Hepatic stellate cell (primary cell): Measurements from ENCODE around the gene TRIM5.
"Not testable (repeated sequence)": the region's sequence is repeated elsewhere in the genome, so short reads cannot be mapped to it uniquely, and the experiment has no call there.

ENCODE experiments used
- DNase-seq: peaks from one replicate; pipeline ENCODE4 v3.0.0; 2011; ENCODE audit warnings: low spot score

TRIM5 gene

GRCh38 chr11:5684646-5685362 lies at the start of gene TRIM5:
TRIM5 (minus strand) TSS chr11:5685074; CDS start chr11:5680177, 4,897 bp downstream.
- peak; percentile 99 for DNase-seq

DNA sequence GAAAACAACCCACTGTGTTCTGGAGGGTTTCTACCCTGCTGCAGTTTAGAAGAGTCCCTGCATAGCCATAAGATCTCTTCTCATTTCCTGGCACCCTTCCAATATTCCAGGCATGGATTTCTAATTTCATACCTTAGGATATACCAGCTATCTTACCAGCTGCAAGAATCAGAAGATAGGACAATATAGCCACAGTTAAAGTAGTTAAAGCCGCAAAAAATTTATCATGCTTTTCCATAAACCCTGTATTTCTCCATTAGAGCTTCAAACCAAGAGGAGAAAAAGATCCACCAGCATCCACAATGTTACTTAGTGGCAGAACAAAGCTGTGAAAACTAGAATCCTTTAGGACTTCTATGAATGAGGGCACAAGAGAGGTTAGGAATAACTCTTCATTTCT lies 42.8 kb upstream of the TRIM5 start:
- no peak for DNase-seq

DNA sequence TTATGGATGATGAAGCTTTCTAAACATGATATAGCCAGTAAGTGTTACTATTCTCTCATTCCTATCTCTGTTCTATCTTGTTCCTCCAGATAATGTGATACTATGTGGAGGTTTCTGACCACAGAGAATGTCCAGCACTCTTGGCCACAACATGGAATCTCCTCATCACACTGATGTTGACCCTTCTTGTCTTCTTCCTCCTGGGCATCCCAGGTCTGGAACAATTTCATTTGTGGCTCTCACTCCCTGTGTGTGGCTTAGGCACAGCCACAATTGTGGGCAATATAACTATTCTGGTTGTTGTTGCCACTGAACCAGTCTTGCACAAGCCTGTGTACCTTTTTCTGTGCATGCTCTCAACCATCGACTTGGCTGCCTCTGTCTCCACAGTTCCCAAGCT lies 41.5 kb upstream of the TRIM5 start:
- no peak for DNase-seq

DNA sequence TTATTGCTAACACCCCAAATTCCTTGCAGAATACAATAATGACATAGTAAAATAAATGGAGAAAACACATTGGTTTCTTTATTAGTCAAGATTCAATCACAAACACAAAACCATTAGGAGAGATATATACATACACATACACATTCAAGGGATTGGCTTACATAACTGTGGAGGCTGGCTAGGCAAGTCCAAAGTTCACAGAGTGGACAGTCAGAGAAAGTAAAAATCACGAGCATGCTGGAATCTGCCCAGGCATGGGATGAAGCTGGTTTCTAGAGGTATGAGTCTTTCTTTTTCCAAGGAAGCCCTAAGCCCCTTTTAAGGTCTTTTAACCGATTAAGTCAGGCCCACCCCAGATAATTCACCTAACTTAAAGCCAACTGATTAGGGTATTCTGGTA lies 37.7 kb upstream of the TRIM5 start:
- no peak for DNase-seq

DNA sequence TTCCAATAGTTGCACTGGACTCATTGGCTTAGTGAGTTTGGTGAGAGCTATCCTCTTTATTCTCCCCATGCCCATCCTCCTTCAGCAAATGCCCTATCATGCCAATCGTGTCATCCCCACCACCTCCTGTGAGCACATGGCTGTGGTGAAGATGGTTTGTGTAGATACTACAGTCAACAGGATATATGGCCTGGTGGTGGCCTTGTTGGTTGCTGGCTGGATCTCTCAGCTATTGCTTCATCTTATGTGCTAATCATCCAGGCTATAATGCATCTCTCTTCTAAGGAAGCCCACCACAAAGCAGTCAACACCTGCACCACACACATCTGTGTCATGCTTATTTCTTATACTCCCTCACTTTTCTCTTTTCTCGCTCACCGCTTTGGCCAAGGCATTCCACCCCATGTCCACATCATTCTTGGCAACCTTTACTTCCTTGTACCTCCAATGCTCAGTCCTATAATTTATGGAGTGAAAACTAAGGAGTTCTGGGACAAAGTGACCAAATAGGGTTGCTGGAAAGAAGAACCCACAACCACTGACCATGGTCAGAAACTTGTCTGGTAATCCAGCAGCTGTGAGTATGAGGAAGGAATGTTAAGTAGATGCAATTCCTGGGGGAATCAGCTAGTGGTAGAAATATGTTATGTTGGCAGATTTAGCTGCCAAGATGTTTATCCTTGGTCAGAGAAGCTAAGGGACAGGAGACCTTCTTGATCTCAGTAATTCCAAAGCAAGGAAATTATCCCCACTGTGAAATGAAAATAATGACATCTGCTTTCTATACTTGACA lies 35.0 kb upstream of the TRIM5 start:
- DNase-seq = no peak

- not testable (repeated sequence) for DNase-seq
These were observed 31.6 kb upstream of the TRIM5 start for GRCh38 chr11:5716518-5716917.

GRCh38 chr11:5713695-5714094 lies 28.8 kb upstream of the TRIM5 start:
- DNase-seq = no peak

- DNase-seq = no peak
These were observed 27.6 kb upstream of the TRIM5 start for GRCh38 chr11:5712507-5712906.

GRCh38 chr11:5705688-5706087 lies 20.8 kb upstream of the TRIM5 start:
- DNase-seq = no peak

DNA sequence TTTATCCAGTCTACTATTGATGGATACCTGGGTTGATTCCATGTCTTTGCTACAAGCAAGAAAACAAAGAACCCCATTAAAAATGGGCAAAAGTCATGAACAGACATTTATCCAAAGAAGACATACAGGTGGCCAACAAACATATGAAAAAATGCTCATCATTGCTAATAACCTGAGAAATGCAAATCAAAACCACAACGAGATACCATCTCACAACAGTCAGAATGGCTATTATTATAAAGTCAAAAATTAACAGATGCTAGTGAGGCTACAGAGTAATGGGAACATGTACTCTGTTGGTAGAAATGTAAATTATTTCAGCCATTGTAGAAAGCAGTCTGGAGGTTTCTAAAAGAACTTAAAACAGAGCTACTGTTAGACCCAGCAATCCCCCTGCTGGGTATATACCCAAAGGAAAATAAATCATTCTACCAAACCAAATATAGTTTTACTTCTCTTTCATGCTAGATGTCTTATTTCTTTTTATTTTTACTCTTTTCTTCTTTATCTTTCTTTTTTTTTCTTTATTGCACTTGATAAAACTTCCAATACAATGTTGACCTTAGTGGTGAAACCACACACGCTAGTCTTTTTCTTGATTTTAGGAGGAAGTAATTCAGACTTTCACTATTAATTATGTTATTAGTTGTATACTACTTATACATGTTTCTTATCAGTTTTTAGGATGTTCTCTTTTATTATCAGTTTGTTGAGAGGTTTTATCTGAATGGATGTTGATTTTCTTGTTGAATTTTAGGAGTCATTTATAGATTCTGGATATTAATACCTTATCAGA lies 19.1 kb upstream of the TRIM5 start:
- DNase-seq = no peak

DNA sequence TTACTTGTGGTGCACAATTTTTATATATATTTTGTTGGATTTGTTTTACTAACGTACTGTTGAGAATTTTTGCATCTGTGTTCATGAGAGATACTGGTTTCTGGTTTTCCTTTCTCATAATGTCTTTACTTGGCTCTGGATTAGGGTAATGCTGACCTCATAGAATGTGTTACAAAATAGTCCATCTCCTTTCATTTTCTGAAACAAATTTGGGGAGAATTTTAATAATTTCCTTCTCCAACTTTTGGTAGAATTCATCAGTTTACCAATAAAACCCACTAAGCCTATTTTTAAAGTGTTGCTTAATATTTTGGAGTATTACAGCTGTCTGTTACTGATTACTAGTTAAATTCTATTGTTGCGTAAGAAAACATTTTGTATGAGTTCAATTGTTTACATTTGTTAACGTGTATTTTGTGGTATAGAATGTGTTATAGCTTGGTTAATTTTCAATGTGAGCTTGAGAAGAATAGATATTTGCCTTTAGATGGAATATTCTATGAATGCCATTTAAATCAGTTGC lies 16.2 kb upstream of the TRIM5 start:
- no peak for DNase-seq

DNA sequence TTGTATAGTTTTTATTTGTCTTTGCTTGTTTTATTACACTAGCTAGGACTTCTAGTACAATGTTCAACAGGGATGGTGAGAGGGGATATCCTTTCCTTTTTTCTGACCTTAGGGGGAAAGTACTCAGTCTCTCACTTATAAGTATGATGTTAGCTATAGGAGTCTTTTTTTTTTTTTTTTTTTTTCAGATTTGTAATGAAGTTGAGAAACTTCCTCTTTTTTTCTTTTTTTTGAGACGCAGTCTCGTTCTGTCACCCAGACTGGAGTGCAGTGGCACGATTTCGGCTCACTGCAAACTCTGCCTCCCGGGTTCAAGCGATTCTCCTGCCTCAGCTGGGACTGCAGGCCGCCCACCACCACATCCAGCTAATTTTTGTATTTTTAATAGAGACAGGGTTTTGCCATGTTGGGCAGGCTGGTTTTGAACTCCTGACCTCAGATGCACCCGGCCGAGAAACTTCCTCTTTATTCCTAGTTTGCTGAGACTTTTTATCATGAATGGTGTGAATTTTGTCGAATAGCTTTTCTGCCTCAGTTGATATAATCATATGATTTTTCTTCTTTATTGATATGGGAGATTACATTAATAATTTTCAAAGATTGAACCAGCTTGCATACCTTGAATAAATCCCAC lies 15.7 kb upstream of the TRIM5 start:
- no peak for DNase-seq

GRCh38 chr11:5698281-5698680 lies 13.4 kb upstream of the TRIM5 start:
- no peak for DNase-seq

DNA sequence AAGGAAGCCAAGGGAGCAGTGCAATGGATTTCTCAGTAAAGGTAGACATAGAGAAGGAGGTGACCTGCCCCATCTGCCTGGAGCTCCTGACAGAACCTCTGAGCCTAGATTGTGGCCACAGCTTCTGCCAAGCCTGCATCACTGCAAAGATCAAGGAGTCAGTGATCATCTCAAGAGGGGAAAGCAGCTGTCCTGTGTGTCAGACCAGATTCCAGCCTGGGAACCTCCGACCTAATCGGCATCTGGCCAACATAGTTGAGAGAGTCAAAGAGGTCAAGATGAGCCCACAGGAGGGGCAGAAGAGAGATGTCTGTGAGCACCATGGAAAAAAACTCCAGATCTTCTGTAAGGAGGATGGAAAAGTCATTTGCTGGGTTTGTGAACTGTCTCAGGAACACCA lies 11.3 kb upstream of the TRIM5 start:
- no peak for DNase-seq

DNA sequence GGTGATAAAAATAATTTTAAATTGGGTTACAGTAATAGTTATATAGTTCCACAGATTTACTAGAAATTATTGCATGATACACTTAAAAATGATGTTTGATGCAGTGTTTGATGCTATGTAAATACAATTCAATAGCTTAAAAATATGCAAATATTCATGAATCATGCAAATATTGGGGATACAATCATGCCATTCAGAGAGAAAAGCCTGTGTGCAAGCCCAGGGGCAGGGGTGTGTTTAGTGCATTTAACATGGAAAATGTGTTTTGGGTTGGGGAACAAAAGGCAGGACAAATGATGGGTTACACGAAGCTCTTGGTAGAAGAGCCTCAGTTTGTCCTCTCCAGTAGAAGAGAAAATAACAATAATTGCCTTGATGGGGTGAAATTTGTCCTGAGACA lies 10.7 kb upstream of the TRIM5 start:
- DNase-seq = no peak

DNA sequence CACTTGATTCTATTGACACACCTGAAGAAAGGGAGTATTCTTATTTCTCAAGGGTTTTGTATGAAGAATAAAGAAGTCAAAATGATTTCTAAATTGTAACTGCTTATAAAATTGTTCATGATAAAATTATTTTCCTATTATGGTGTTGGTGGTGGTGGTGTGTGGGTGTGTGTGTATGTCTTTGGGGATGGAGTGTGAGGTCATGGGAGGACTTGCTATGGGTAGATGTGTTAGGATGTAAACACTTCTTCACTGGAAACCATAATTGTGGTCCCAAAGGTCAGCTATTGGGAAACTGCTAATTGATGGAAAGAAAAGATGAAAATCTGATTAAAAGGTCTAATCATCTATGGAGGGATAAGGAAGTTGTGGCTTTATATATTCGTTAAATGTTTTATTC lies 9.8 kb upstream of the TRIM5 start:
- no peak for DNase-seq

DNA sequence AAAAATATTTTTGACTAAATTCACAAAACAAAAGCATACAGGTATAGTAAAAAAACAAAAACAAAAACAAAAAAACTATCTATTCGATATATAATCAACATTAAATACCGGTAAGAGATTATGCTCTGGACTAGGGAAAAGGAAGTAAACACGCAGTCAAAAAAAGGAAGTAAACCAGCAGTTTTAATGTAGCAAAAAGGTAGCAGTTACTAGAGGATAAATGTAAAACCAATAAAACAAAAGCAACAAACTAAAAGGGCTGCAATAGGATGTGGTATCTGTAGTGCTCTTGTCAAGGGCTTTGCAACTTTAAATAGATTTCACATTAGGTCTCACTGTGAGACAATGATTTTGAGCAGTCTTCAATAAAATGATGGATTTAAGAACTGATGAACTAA lies 7.1 kb upstream of the TRIM5 start:
- no peak for DNase-seq

DNA sequence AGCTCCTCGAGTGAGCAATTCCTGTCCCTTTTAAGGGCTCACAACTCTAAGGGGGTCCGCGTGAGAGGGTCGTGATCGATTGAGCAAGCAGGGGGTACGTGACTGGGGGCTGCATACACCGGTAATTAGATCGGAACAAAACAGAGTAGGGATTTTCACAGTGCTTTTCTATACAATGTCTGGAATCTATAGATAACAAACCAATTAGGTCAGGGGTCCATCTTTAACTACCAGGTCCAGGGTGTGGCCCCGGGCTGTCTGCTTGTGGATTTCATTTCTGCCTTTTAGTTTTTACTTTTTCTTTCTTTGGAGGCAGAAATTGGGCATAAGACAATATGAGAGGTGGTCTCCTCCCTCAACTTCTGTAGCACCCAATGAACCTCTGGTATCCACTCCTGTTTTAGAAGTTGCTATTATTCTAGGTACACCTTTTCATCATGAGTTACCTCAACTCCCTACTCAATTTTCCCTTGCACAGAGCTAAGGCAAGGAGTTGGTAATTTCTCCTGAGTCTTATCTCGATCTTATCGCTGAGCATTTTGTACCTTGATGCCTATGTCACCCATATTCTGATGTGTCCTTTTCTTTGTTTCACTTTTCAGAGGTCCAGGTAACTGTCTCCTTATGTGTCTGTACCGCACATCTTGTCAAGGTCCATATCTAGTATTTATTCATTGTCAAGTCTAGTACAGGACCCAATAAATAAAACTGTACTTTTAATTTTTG lies 6.5 kb upstream of the TRIM5 start:
- DNase-seq = not testable (repeated sequence)

DNA sequence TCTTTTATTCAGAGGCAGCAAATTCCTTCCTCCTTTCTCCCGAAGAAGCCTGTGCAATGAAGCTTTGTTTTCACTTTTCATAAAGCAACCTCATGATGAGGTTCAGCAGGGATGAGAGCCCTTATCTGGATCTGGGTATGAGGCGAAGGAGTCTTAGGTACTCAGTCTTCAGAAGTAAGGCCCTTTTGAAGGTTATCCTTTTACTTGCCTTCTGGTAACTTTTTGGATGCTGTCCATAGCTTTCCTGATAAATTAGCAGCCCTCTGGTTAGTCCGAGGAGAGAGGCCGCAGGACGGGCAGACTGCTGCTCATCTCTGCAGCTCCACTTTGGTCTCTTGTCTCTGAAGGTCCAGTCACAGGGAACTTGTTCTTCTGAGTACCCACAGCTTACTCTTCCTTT lies 5.9 kb upstream of the TRIM5 start:
- no peak for DNase-seq

GRCh38 chr11:5690216-5690615 lies 5.3 kb upstream of the TRIM5 start:
- DNase-seq = no peak

DNA sequence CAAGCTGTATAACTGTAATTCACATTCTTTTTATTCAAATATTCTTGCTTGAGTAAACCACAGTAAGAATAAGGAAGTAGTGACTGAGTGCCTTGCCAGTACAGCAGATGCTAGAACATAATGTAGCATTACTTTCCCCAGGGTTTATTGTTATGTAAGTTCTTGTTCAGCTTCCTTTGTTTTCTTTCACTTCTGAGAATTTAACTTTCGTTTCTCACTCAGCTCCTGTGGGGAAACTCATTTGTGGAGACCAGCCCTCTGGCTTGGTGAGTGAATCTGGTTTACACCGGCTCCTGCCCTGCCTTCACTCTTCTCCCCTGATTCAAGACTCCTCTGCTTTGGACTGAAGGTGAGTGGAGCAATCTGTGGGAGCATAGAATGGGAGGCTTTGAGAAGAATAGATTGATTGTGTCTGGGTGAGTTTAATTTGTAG lies 4.7 kb upstream of the TRIM5 start, which contains the start of gene TRIM22:
TSS of gene TRIM22 (plus strand) at position 240 of the 433 bp plus-strand sequence. CDS start 6,443 bp downstream, outside the sequence.
- peak; percentile 60 for DNase-seq
